Measurements from ENCODE around the gene TOR1AIP1.
"Not testable (repeated sequence)": the region's sequence is repeated elsewhere in the genome, so short reads cannot be mapped to it uniquely, and the experiment has no call there.

Gene TOR1AIP1, protein sequence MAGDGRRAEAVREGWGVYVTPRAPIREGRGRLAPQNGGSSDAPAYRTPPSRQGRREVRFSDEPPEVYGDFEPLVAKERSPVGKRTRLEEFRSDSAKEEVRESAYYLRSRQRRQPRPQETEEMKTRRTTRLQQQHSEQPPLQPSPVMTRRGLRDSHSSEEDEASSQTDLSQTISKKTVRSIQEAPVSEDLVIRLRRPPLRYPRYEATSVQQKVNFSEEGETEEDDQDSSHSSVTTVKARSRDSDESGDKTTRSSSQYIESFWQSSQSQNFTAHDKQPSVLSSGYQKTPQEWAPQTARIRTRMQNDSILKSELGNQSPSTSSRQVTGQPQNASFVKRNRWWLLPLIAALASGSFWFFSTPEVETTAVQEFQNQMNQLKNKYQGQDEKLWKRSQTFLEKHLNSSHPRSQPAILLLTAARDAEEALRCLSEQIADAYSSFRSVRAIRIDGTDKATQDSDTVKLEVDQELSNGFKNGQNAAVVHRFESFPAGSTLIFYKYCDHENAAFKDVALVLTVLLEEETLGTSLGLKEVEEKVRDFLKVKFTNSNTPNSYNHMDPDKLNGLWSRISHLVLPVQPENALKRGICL

DNA sequence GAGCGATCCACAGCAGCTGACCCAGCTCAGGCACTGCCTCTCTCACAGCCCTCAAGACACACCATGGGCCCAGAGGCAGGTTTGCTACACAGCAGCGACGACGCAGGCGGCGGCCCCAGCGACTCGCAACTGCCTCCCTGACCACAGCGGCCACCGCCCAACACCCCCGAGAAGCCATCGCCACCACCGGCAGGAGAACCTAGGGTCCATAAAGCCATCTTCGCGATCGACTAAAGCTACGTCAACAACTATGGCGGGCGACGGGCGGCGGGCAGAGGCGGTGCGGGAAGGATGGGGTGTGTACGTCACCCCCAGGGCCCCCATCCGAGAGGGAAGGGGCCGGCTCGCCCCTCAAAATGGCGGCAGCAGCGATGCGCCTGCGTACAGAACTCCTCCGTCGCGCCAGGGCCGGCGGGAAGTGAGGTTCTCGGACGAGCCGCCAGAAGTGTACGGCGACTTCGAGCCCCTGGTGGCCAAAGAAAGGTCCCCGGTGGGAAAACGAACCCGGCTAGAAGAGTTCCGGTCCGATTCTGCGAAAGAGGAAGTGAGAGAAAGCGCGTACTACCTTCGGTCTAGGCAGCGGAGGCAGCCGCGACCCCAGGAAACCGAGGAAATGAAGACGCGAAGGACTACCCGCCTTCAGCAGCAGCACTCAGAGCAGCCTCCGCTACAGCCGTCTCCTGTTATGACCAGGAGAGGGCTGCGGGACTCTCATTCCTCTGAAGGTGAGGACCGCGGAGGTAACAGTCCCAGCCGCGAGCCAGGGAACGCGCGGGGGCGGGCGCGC, at the start of gene TOR1AIP1:
TOR1AIP1 (plus strand) TSS at position 33 of the 787 bp plus-strand sequence; CDS start at position 251, 218 bp downstream.
- DNase-seq = peak; percentile 98

- not testable (repeated sequence) for DNase-seq
These were observed 45.2 kb upstream of the TOR1AIP1 start for GRCh38 chr1:179836686-179837445.

DNA sequence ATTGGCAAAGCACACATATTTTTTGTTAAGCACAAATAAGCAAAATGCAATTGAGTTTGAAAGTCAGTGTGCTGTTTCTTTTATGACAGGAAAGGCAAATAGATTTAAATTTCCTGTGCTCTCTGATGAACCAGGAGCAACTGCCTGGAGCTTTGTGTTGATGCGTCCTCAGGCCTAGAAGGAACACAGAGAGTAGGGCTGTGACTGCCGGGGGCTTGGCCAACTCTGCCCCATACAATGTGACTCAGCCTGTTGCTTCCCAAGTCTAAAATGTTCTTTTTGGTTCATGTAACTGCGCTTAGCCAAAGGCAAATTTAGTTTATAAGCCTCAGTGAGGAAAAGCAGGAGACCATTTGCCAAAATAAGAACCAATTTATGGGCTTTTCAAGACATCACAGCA, 42.0 kb upstream of the TOR1AIP1 start:
- DNase-seq = no peak

- no peak for DNase-seq
These were observed 33.9 kb upstream of the TOR1AIP1 start for GRCh38 chr1:179848233-179848632.

GRCh38 chr1:179853102-179853501, 29.0 kb upstream of the TOR1AIP1 start:
- DNase-seq = no peak

GRCh38 chr1:179855831-179856230, 26.3 kb upstream of the TOR1AIP1 start:
- not testable (repeated sequence) for DNase-seq

GRCh38 chr1:179856296-179856695, 25.8 kb upstream of the TOR1AIP1 start:
- DNase-seq = peak; percentile 23

- DNase-seq = peak; percentile 61
These were observed 25.1 kb upstream of the TOR1AIP1 start for GRCh38 chr1:179857009-179857408.

DNA sequence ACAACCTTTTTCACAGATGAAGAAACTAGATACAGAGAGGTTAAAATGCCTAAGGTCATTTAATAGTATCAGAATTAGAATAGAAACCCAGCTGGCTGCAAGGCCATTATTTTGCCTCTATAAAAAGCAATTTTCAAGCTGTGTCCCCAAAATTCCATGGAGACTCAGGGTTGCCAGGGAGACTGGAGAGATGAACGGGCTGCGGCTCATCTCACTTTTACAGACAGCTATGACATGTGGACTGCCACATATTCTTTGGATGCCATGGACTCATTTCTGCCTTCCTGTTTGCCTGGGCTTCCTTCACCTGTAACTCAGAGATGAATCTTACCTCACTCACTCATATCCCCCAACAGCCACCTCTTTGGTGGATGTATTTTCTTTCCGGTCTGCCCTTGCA, 21.4 kb upstream of the TOR1AIP1 start:
- no peak for DNase-seq

DNA sequence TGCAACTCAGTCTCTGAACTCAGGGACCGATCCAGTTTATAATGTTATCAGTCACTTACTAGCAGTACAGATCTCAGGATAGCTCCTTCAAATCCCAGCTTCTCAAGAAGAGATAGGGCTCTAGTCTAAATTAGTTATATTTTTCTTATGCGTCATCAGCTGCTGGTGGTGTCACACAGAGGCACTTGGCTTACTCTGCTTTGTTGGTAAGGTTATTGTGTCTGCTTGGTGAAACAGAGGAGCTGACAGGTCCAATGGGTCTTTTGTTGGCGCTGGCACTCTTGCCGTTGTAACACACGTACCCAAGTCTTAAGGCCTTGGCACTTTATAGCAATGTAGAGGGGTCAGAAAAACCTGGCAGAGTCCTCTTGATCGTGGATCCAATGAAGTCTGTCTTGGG, 16.7 kb upstream of the TOR1AIP1 start:
- no peak for DNase-seq

- no peak for DNase-seq
These were observed 15.5 kb upstream of the TOR1AIP1 start for GRCh38 chr1:179866616-179867015.

DNA sequence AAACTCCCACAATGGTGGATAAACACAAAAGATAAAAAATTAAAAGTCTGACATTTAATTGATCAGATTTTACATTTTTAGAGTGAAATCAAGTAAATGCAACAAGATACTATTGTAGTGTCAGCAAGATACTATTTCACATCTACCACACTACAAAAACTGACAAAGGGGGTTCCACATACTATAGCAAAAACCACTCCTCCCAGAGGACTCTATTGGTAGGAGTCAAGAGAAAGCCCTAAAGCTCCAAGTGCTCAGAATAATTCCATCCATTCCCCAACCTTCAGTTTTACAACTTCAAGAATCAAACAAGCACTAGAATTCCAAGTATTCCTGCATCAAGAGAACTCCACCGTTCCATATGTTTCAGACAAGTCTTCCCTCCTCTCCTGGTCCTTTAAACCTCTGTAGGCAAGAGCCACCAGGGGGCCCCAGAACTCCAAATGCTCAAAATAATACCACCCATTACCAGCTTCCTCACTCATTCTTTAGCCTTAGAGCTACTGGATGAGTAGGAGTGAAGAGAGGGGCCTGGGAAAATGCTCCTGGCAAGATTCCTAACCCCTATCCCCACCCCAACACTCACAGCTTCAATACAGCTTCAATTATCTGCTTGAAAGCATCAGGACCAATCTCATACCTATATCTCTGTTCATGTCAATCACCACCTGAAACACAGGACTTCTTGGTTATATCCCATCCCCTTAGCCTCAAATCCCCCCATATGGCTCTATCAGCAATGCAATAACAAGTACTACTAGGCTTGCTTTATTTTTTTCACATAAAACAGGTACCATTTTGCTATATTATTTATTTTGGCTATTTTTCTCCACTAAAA, 14.4 kb upstream of the TOR1AIP1 start:
- peak; percentile 57 for DNase-seq

- no peak for DNase-seq
These were observed 11.2 kb upstream of the TOR1AIP1 start for GRCh38 chr1:179870870-179871269.

GRCh38 chr1:179871940-179872339, 10.1 kb upstream of the TOR1AIP1 start:
- no peak for DNase-seq

DNA sequence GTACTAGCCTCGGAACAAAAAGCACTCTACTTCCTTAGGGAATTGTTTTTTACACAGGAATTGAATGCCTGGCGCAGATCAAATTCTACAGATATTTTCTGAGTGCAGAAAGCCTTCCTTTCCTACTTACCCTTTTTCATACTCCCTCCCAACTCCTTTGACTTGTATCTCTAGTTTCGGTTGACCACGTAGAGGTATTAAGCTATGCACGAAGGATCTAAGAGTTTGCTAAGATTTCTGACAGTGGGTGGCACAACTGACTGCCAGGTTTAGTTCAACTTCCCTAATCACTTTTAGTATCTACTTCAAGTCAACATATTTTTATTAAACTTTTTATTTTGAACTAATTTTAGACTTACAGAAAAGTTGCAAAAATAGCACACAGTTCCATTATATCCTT, 9.5 kb upstream of the TOR1AIP1 start:
- DNase-seq = no peak

- no peak for DNase-seq
These were observed 8.6 kb upstream of the TOR1AIP1 start for GRCh38 chr1:179873438-179873851.

GRCh38 chr1:179875596-179876299, 6.3 kb upstream of the TOR1AIP1 start:
- DNase-seq = peak; percentile 36

- peak; percentile 58 for DNase-seq
These were observed 5.8 kb upstream of the TOR1AIP1 start for GRCh38 chr1:179876300-179876715.

DNA sequence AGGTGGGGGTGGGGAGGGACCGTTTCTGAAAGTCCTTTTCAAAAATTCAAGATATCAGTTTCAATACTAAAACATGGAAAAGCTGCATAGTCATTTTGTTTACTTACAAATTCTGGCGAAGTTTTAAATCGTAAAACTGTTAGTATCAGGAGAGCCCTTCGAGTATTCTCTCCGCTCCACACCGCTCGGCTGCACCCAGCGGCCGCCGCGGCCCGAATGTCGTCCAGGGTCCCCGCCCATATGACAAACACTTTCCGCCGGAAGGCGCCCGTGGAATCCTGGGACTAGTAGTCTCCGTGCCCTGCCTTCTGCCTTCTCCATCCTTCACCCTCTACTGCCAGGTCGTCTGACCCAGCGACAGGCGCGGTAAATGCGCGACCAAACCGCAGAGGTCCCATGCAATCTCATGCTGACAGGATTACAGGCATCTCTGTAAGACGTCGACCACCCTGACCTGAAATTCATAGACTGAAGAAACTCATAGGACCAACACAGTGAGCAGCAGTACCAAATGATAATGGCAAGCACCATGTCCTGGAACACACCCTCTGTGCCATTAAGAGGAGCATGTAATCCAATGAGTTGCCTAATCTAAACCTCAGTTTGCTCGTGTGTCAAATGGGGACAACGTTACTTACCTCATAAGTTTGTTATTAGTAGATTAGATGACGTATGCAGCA, 4.4 kb upstream of the TOR1AIP1 start, which contains the start of gene TOR1AIP2:
TOR1AIP2 (minus strand) TSS at position 218 of the 680 bp plus-strand sequence. CDS start 25,138 bp downstream, outside the sequence.
- peak; percentile 87 for DNase-seq

- DNase-seq = no peak
These were observed 2.3 kb upstream of the TOR1AIP1 start for GRCh38 chr1:179879797-179880196.

All from inflammatory macrophage treated with lipopolysaccharide for 4 hours (primary cell).